HUDEP-2 (cell line): ENCODE measurements around the gene PDXP.
"Not testable (repeated sequence)": the region's sequence is repeated elsewhere in the genome, so short reads cannot be mapped to it uniquely, and the experiment has no call there.

Source experiments
- DNase-seq, 76 experiments: peaks; one replicate each; lab custom pipeline; 2025; ENCODE audit not compliant: unreplicated experiment in 76 of 76; lab: John Stamatoyannopoulos, UW

The PDXP gene

GRCh38 chr22:37692627-37693285 is 34.2 kb downstream of the PDXP start:
- no peak for DNase-seq

GRCh38 chr22:37694131-37694530 is 35.6 kb downstream of the PDXP start:
- not testable (repeated sequence) for DNase-seq

GRCh38 chr22:37696260-37696656 is 37.7 kb downstream of the PDXP start:
- not testable (repeated sequence) for DNase-seq

- peak in 73 of 76 experiments; percentile 23 to 95 (median 81) for DNase-seq
Observed at GRCh38 chr22:37696657-37697537, 38.4 kb downstream of the PDXP start, which contains the start of gene TRIOBP. TSS of gene TRIOBP (plus strand) at chr22:37697048. CDS start at chr22:37701366, 4,318 bp downstream.

GRCh38 chr22:37697538-37697835 is 39.0 kb downstream of the PDXP start:
- DNase-seq, result no peak

GRCh38 chr22:37701141-37701786 is 42.7 kb downstream of the PDXP start:
- no peak for DNase-seq

GRCh38 chr22:37703906-37704305 is 45.4 kb downstream of the PDXP start:
- DNase-seq, result no peak

GRCh38 chr22:37704645-37705044 is 46.1 kb downstream of the PDXP start:
- DNase-seq, result no peak

- DNase-seq, result no peak
Observed at GRCh38 chr22:37705205-37705604, 46.7 kb downstream of the PDXP start.

GRCh38 chr22:37708580-37709444 is 50.3 kb downstream of the PDXP start:
- no peak for DNase-seq

GRCh38 chr22:37709445-37709765 is 50.9 kb downstream of the PDXP start:
- no peak for DNase-seq

GRCh38 chr22:37710675-37711074 is 52.2 kb downstream of the PDXP start:
- DNase-seq, result no peak

GRCh38 chr22:37711490-37711889 is 53.0 kb downstream of the PDXP start:
- DNase-seq, result no peak

- DNase-seq, result no peak
Observed at GRCh38 chr22:37713761-37714160, 55.2 kb downstream of the PDXP start.

GRCh38 chr22:37714634-37715033 is 56.1 kb downstream of the PDXP start:
- DNase-seq, result no peak

- DNase-seq, result no peak
Observed at GRCh38 chr22:37715760-37716159, 57.2 kb downstream of the PDXP start.
